CD4-positive, alpha-beta T cell (primary cell): ENCODE results near the gene RAP1GAP2. TPM values are rescaled to one million over a fixed set of nuclear protein-coding genes. Genes with fewer than 3 reads are reported as not detected.

ENCODE experiments used
- ATAC-seq: fragments of 200-7000 bp; cut with Tn5 transposase; one replicate; pipeline ENCODE4 v1.10.0; 2022; ENCODE audit warnings: mild to moderate bottlenecking; ENCODE audit not compliant: poor library complexity
- CTCF ChIA-PET: fragments of 350-600 bp; sonication (Branson Sonifier 250); formaldehyde crosslinking; loops from one replicate; lab custom pipeline; 2021; ENCODE audit warnings: antibody characterized with exemption, inconsistent platforms; lab: Charles Lee
- POLR2A ChIA-PET: fragments of 350-600 bp; sonication (Branson Sonifier 250); formaldehyde crosslinking; loops from one replicate; lab custom pipeline; 2021; ENCODE audit warnings: antibody characterized with exemption, inconsistent platforms; lab: Charles Lee
- DNase-seq, 14 experiments: peaks; one replicate each; pipeline ENCODE4 v3.0.0-alpha.2; 2013 to 2020; ENCODE audit warnings: mixed read lengths in 2 of 14
- H3K27ac ChIP-seq, 2 donors: one replicate each; pipeline versions ENCODE4 v1.5.1 to v1.7.0; 2013; ENCODE audit warnings: low read length in 2 of 2, low read depth in 1 of 2, mild to moderate bottlenecking in 1 of 2
- H3K27me3 ChIP-seq, 2 experiments: 1 replicate in 1 of 2; 2 replicates in 1 of 2; pipeline versions ENCODE4 v1.6.1 to v1.7.0; 2013; ENCODE audit warnings: low read length in 2 of 2, control low read depth in 1 of 2, mild to moderate bottlenecking in 1 of 2, moderate library complexity in 1 of 2; ENCODE audit not compliant: insufficient read depth in 2 of 2, control insufficient read depth in 1 of 2
- H3K36me3 ChIP-seq: one replicate; pipeline ENCODE4 v1.6.1; 2013; ENCODE audit warnings: low read length, control low read depth; ENCODE audit not compliant: insufficient read depth
- H3K4me1 ChIP-seq: one replicate; pipeline ENCODE4 v1.6.1; 2013; ENCODE audit warnings: low read length, control low read depth; ENCODE audit not compliant: insufficient read depth
- H3K4me3 ChIP-seq: one replicate; pipeline ENCODE4 v1.5.1; 2013; ENCODE audit warnings: mild to moderate bottlenecking, low read length, moderate library complexity
- H3K9me3 ChIP-seq, 2 experiments: 1 replicate in 1 of 2; 2 replicates in 1 of 2; pipeline versions ENCODE4 v1.6.1 to v1.7.0; 2013; ENCODE audit warnings: low read length in 2 of 2, mild to moderate bottlenecking in 2 of 2, control low read depth in 1 of 2, moderate library complexity in 1 of 2; ENCODE audit not compliant: control insufficient read depth in 1 of 2, insufficient read depth in 1 of 2
- H3K27ac Mint-ChIP-seq: one replicate; pipeline ENCODE4 v1.8.0; 2020; ENCODE audit warnings: mixed read lengths
- H3K27me3 Mint-ChIP-seq: one replicate; pipeline ENCODE4 v1.8.0; 2021; ENCODE audit warnings: mixed read lengths
- H3K36me3 Mint-ChIP-seq: one replicate; pipeline ENCODE4 v1.8.0; 2021; ENCODE audit warnings: low read depth, mixed read lengths
- H3K4me1 Mint-ChIP-seq: one replicate; pipeline ENCODE4 v1.8.0; 2021; ENCODE audit warnings: low read depth, mixed read lengths
- H3K4me3 Mint-ChIP-seq: one replicate; pipeline ENCODE4 v1.8.0; 2020; ENCODE audit warnings: mild to moderate bottlenecking, mixed read lengths
- H3K9me3 Mint-ChIP-seq: one replicate; pipeline ENCODE4 v1.8.0; 2020; ENCODE audit warnings: mixed read lengths
- intact Hi-C, 2 experiments: fragments of 100-400 bp; cut with DNase I in 1 of 2; cut with micrococcal nuclease in 1 of 2; formaldehyde crosslinking; loops; one replicate each; pipeline versions ENCODE4 v1.15.1 to v1.9.0; 2023 to 2025; cut with DNase I, micrococcal nuclease
- total RNA-seq, 174 experiments: library from RNA in 2 of 174; stranded (reverse) in 2 of 174; gene quantifications; one replicate each; pipeline ENCODE4 v1.2.3 and lab custom pipeline; 2021 to 2026
- TF ChIP-seq, protein P1 (sequence below): fragments of 200-600 bp; IDR thresholded peaks from one replicate; pipeline ENCODE4 v1.8.0; 2022; ENCODE audit warnings: antibody characterized with exemption, mild to moderate bottlenecking

The RAP1GAP2 gene
- total RNA-seq, 2 experiments from 2014 or later = 46.3 to 49.7 TPM

DNA sequence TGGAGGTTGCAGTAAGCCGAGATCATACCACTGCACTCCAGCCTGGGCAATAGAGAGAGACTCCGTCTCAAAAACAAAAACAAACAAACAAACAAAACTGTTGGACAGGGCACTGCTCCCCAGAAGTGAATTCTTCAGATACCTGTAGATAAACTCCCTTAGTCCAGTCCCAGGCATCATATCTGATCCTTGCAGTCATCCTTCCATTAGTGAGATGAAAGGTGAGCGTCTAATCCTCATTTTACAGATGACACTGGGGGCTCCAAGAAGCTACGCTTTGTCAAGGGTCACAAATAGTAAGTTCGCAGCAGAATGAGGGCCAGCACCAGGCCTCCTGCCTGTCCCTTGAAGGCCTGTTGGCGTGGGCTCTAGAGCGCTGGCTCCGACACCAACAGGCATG, 165.2 kb downstream of the RAP1GAP2 start:
- DNase-seq (no peak), ATAC-seq (no peak)
- Mint-ChIP-seq H3K27ac (no peak overlapping the region), H3K4me3 (no peak overlapping the region), H3K4me1 (no peaks in the 10 kb centered on the region), H3K27me3 (no peaks in the 10 kb centered on the region), H3K9me3 (no peaks in the 10 kb centered on the region), H3K36me3 (peaks cover 32% of the 10 kb centered on the region)
- no peak overlapping the region for H3K27ac ChIP-seq
- no peaks in the 10 kb centered on the region for H3K27me3 ChIP-seq
- peaks cover 48% of the 10 kb centered on the region for H3K36me3 ChIP-seq
- ChIA-PET POLR2A (no interaction called here), CTCF (no interaction called here)
- H3K4me3 ChIP-seq = no peak overlapping the region
- H3K9me3 ChIP-seq = no peaks in the 10 kb centered on the region
- intact Hi-C loops = no loop called here
- H3K4me1 ChIP-seq = peaks cover 2% of the 10 kb centered on the region
- TF ChIP-seq, protein P1, sequence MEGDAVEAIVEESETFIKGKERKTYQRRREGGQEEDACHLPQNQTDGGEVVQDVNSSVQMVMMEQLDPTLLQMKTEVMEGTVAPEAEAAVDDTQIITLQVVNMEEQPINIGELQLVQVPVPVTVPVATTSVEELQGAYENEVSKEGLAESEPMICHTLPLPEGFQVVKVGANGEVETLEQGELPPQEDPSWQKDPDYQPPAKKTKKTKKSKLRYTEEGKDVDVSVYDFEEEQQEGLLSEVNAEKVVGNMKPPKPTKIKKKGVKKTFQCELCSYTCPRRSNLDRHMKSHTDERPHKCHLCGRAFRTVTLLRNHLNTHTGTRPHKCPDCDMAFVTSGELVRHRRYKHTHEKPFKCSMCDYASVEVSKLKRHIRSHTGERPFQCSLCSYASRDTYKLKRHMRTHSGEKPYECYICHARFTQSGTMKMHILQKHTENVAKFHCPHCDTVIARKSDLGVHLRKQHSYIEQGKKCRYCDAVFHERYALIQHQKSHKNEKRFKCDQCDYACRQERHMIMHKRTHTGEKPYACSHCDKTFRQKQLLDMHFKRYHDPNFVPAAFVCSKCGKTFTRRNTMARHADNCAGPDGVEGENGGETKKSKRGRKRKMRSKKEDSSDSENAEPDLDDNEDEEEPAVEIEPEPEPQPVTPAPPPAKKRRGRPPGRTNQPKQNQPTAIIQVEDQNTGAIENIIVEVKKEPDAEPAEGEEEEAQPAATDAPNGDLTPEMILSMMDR = no peak

DNA sequence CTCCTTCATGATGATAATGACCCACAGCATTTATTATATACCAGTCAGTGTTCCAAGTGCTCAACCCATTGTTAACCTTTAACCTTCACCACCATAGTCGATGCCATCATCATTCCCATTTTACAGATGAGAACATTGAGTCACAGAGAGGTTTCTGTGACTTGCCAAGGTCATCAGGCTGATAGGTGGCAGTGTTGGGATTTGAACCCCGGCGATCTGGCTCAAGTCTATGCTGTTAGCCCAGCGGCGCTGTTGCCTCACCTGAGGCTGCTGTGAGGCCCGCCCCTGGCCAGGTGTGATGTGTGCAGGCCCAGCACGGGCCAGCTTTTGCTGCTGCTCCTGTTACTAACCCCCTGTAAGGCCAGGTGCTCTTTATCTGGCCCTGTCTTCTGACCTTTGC, 166.0 kb downstream of the RAP1GAP2 start:
- intact Hi-C loops = no loop called here
- peaks cover 40% of the 10 kb centered on the region for H3K36me3 Mint-ChIP-seq

DNA sequence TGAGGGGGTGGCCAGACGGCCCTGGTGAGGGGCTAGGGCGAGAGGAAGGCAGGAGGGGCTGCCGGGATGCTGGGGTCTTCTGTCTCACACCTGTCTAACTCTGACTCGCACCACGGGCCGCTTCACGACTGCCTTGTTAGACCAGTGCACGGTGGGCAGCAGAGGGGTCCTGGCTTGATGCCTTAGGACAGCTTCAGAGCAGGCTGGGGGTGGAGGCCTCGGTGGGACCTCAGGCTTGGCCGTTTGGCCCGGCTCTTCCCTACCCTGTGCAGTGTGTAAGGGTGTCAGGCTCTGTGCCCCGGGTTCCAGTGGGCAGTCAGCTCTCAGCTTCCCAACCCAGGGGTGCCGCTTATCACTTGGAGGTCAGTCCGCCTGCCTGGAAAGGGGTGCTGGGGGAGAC, 166.5 kb downstream of the RAP1GAP2 start:
- no peaks in the 10 kb centered on the region for H3K4me1 ChIP-seq
- no peaks in the 10 kb centered on the region for H3K9me3 ChIP-seq
- H3K4me3 Mint-ChIP-seq = no peak overlapping the region
- ATAC-seq = no peak
- CTCF ChIA-PET = no interaction called here
- DNase-seq = no peak
- TF ChIP-seq, protein P1 = no peak
- H3K27ac ChIP-seq = no peak overlapping the region
- no peaks in the 10 kb centered on the region for H3K27me3 Mint-ChIP-seq
- H3K4me1 Mint-ChIP-seq = no peaks in the 10 kb centered on the region
- no peak overlapping the region for H3K27ac Mint-ChIP-seq
- H3K36me3 ChIP-seq = peaks cover 58% of the 10 kb centered on the region
- no peaks in the 10 kb centered on the region for H3K9me3 Mint-ChIP-seq
- peaks cover 44% of the 10 kb centered on the region for H3K36me3 Mint-ChIP-seq
- POLR2A ChIA-PET = no interaction called here
- no peak overlapping the region for H3K4me3 ChIP-seq
- no peaks in the 10 kb centered on the region for H3K27me3 ChIP-seq
- intact Hi-C loops = no loop called here

More for the DNA sequence above, 166.0 kb downstream of the RAP1GAP2 start:
- no peak for DNase-seq
- TF ChIP-seq, protein P1 = no peak
- no peak overlapping the region for H3K27ac ChIP-seq
- ATAC-seq = no peak
- no peak overlapping the region for H3K4me3 ChIP-seq
- ChIA-PET POLR2A (no interaction called here), CTCF (no interaction called here)
- peaks cover 53% of the 10 kb centered on the region for H3K36me3 ChIP-seq
- no peaks in the 10 kb centered on the region for H3K4me1 ChIP-seq
- Mint-ChIP-seq H3K9me3 (no peaks in the 10 kb centered on the region), H3K27me3 (no peaks in the 10 kb centered on the region), H3K4me3 (no peak overlapping the region), H3K27ac (no peak overlapping the region), H3K4me1 (no peaks in the 10 kb centered on the region)
- no peaks in the 10 kb centered on the region for H3K27me3 ChIP-seq
- H3K9me3 ChIP-seq = no peaks in the 10 kb centered on the region
